Hepatocyte (in vitro differentiated cells): ENCODE measurements around the gene TUBD1.

Experiments
- CTCF ChIP-seq: fragments of 200-600 bp; sonication (generic); IDR thresholded peaks from 2 replicates; pipeline ENCODE4 v1.5.1; 2016; ENCODE audit warnings: antibody characterized with exemption, mild to moderate bottlenecking; ENCODE audit not compliant: poor library complexity
- EZH2phosphoT487 ChIP-seq: fragments of 200-600 bp; sonication (generic); IDR thresholded peaks from one replicate; pipeline ENCODE4 v1.6.1; 2018; ENCODE audit warnings: antibody characterized with exemption, mild to moderate bottlenecking, low read depth, moderate library complexity; ENCODE audit not compliant: unreplicated experiment, severe bottlenecking

GRCh38 chr17:59848778-59849177 is 44.0 kb downstream of the TUBD1 start:
- TF ChIP-seq CTCF = no peak
- TF ChIP-seq EZH2phosphoT487 = no peak
